ENCODE data around the gene UBTD1. TPM values are rescaled to one million over a fixed set of nuclear protein-coding genes. Genes with fewer than 3 reads are reported as not detected.

The UBTD1 gene
- total RNA-seq, 6 experiments from 2014 or later: 5.4 to 8.8 (median 7.0) TPM

- Histone ChIP-seq H3K4me1 (peaks cover 0 to 8% (median 3%) of the 10 kb centered on the region in 4 donors), H3K27ac (no peak overlapping the region), H3K36me3 (peaks cover 0 to 14% (median 0%) of the 10 kb centered on the region in 4 donors), H3K9me3 (no peaks in the 10 kb centered on the region), H3K27me3 (no peaks in the 10 kb centered on the region), H3K4me3 (no peak overlapping the region)
- no peak for TF ChIP-seq CTCF (IDR thresholded peaks at IDR 0.05)
- no peak for TF ChIP-seq POLR2A (IDR thresholded peaks at IDR 0.05)
- intact Hi-C loops (cut with DNase I): no loop called here
- no peak for DNase-seq
- WGBS (ENCODE audit: insufficient coverage, low coverage, low lambda C conversion rate, missing lambda C conversion rate): 94% methylated on average over 8 of the region's 15 CpGs
- ATAC-seq: no peak
Measured at GRCh38 chr10:97567891-97568290, 69.2 kb downstream of the UBTD1 start.

- Histone ChIP-seq H3K4me3 (no peak overlapping the region), H3K9me3 (no peaks in the 10 kb centered on the region), H3K27me3 (no peaks in the 10 kb centered on the region), H3K27ac (no peak overlapping the region), H3K4me1 (peaks cover 0 to 18% (median 7%) of the 10 kb centered on the region in 4 donors), H3K36me3 (peaks cover 0 to 14% (median 0%) of the 10 kb centered on the region in 4 donors)
- DNase-seq (no peak), ATAC-seq (no peak)
- no peak for TF ChIP-seq POLR2A (IDR thresholded peaks at IDR 0.05)
- no peak for TF ChIP-seq CTCF (IDR thresholded peaks at IDR 0.05)
- no CpG with 5 or more reads among the region's 33 CpGs for WGBS (ENCODE audit: insufficient coverage, low coverage, low lambda C conversion rate, missing lambda C conversion rate)
- intact Hi-C loops (cut with DNase I): no loop called here
Measured at GRCh38 chr10:97570146-97570788, 71.5 kb downstream of the UBTD1 start.

- no CpG with 5 or more reads among the region's 5 CpGs for WGBS (ENCODE audit: insufficient coverage, low coverage, low lambda C conversion rate, missing lambda C conversion rate)
- DNase-seq (no peak), ATAC-seq (no peak)
- Histone ChIP-seq H3K4me3 (no peak overlapping the region), H3K27me3 (no peaks in the 10 kb centered on the region), H3K36me3 (peaks cover 0 to 14% (median 0%) of the 10 kb centered on the region in 4 donors), H3K4me1 (peaks cover 0 to 19% (median 8%) of the 10 kb centered on the region in 4 donors), H3K27ac (no peak overlapping the region), H3K9me3 (no peaks in the 10 kb centered on the region)
- intact Hi-C loops (cut with DNase I): no loop called here
- TF ChIP-seq POLR2A (IDR thresholded peaks at IDR 0.05) (no peak), CTCF (IDR thresholded peaks at IDR 0.05) (no peak)
Measured at GRCh38 chr10:97570789-97571471, 72.2 kb downstream of the UBTD1 start.

GRCh38 chr10:97571622-97572021, 72.9 kb downstream of the UBTD1 start:
- no peak for ATAC-seq
- no peak for DNase-seq
- WGBS (ENCODE audit: insufficient coverage, low coverage, low lambda C conversion rate, missing lambda C conversion rate): 90% methylated on average over 2 of the region's 3 CpGs
- no peak overlapping the region for H3K27ac ChIP-seq
- TF ChIP-seq POLR2A (IDR thresholded peaks at IDR 0.05) (no peak), CTCF (IDR thresholded peaks at IDR 0.05) (no peak)
- intact Hi-C loops (cut with DNase I): no loop called here
- peaks cover 0 to 14% (median 0%) of the 10 kb centered on the region in 4 donors for H3K36me3 ChIP-seq
- no peaks in the 10 kb centered on the region for H3K27me3 ChIP-seq
- H3K9me3 ChIP-seq: no peaks in the 10 kb centered on the region
- no peak overlapping the region for H3K4me3 ChIP-seq
- H3K4me1 ChIP-seq: peaks cover 0 to 19% (median 8%) of the 10 kb centered on the region in 4 donors
